HG03342 (cell line): Measurements from ENCODE around the gene AKAP1.
A peak's percentile ranks its signal among the peaks of the same experiment; 100 is the strongest.

ENCODE experiments used
- ATAC-seq: cut with Tn5 transposase; IDR thresholded peaks from one replicate; pipeline ENCODE4 v1.9.1; 2021; ENCODE audit warnings: mild to moderate bottlenecking, moderate library complexity; ENCODE audit not compliant: unreplicated experiment

The AKAP1 gene

GRCh38 chr17:57084802-57085447 is at the start of gene AKAP1:
AKAP1 (plus strand) TSS chr17:57085246; CDS start chr17:57105465, 20,219 bp downstream.
- peak; percentile 86 for ATAC-seq

- no peak for ATAC-seq
Observed at GRCh38 chr17:57035971-57036481, 49.0 kb upstream of the AKAP1 start.

- no peak for ATAC-seq
Observed at GRCh38 chr17:57037411-57037810, 47.6 kb upstream of the AKAP1 start.

GRCh38 chr17:57038486-57038885 is 46.6 kb upstream of the AKAP1 start:
- no peak for ATAC-seq

GRCh38 chr17:57040571-57040970 is 44.5 kb upstream of the AKAP1 start:
- ATAC-seq: no peak

- no peak for ATAC-seq
Observed at GRCh38 chr17:57043276-57043675, 41.8 kb upstream of the AKAP1 start.

GRCh38 chr17:57044976-57045867 is 39.8 kb upstream of the AKAP1 start:
- ATAC-seq: no peak

GRCh38 chr17:57045868-57046704 is 39.0 kb upstream of the AKAP1 start:
- peak; percentile 49 for ATAC-seq

GRCh38 chr17:57046749-57047148 is 38.3 kb upstream of the AKAP1 start:
- no peak for ATAC-seq

- ATAC-seq: no peak
Observed at GRCh38 chr17:57048096-57048495, 37.0 kb upstream of the AKAP1 start.

GRCh38 chr17:57050306-57050705 is 34.7 kb upstream of the AKAP1 start:
- no peak for ATAC-seq

- ATAC-seq: no peak
Observed at GRCh38 chr17:57051886-57052361, 33.1 kb upstream of the AKAP1 start.

- ATAC-seq: no peak
Observed at GRCh38 chr17:57062865-57063264, 22.2 kb upstream of the AKAP1 start.

GRCh38 chr17:57067162-57067561 is 17.9 kb upstream of the AKAP1 start:
- no peak for ATAC-seq

GRCh38 chr17:57067781-57068180 is 17.3 kb upstream of the AKAP1 start:
- ATAC-seq: no peak

- ATAC-seq: no peak
Observed at GRCh38 chr17:57068222-57068658, 16.8 kb upstream of the AKAP1 start.

GRCh38 chr17:57068707-57069106 is 16.3 kb upstream of the AKAP1 start:
- no peak for ATAC-seq

GRCh38 chr17:57071991-57072944 is 12.8 kb upstream of the AKAP1 start:
- no peak for ATAC-seq

- no peak for ATAC-seq
Observed at GRCh38 chr17:57073626-57074025, 11.4 kb upstream of the AKAP1 start.

- no peak for ATAC-seq
Observed at GRCh38 chr17:57075193-57075592, 9.9 kb upstream of the AKAP1 start.
